HCT116 (cell line): ENCODE measurements around the gene GNG7. TPM values are rescaled to one million over a fixed set of nuclear protein-coding genes. Genes with fewer than 3 reads are reported as not detected.

Experiments used
- ATAC-seq: fragments of 200-7000 bp; cut with Tn5 transposase; 2 replicates; pipeline ENCODE4 v1.9.1; 2020; ENCODE audit warnings: mild to moderate bottlenecking, moderate library complexity
- BruUV-seq: library from RNA; stranded (reverse); fragments of 400-500 nt; replicated peaks from 2 replicates; lab custom pipeline; 2021; lab: Mats Ljungman, UMichigan
- CTCF ChIA-PET: fragments of 300-600 bp; sonication (Branson Sonifier 250); formaldehyde crosslinking; loops from one replicate; lab custom pipeline; 2021; ENCODE audit warnings: antibody characterized with exemption; lab: Charles Lee
- POLR2A ChIA-PET: fragments of 300-600, 350-600 bp; sonication (Branson Sonifier 250); formaldehyde crosslinking; loops from one replicate; lab custom pipeline; 2021; ENCODE audit warnings: antibody characterized with exemption; lab: Charles Lee
- RAD21 ChIA-PET, 2 experiments: fragments of 300-600 bp; sonication (Branson Sonifier 250); formaldehyde crosslinking; loops; one replicate each; lab custom pipeline; 2023; ENCODE audit warnings: low total read pairs in 2 of 2; ENCODE audit not compliant: uncharacterized antibody in 2 of 2, unreplicated experiment in 2 of 2, low non-redundant PET in 1 of 2; lab: Charles Lee
- DNase-seq: peaks from one replicate; pipeline ENCODE4 v3.0.0-alpha.2; 2010; ENCODE audit warnings: low read depth, low spot score
- H2AFZ ChIP-seq: fragments of 200-600 bp; shearing (Covaris generic), sonication (generic); 2 replicates; pipeline ENCODE4 v1.6.1; 2017; ENCODE audit warnings: low read depth, mixed run types, mixed read lengths, antibody characterized with exemption, low read length; ENCODE audit not compliant: poor library complexity, severe bottlenecking
- H3K27ac ChIP-seq: 2 replicates; pipeline ENCODE4 v1.5.1; 2012; ENCODE audit warnings: low read depth, low read length
- H3K27me3 ChIP-seq: fragments of 200-600 bp; sonication (generic); 2 replicates; pipeline ENCODE4 v1.6.1; 2016; ENCODE audit warnings: mixed run types, low read length, mixed read lengths; ENCODE audit not compliant: insufficient read depth
- H3K36me3 ChIP-seq, 2 experiments: fragments of 200-500 bp in 1 of 2; fragments of 200-600 bp in 1 of 2; sonication (Bioruptor generic) in 1 of 2; sonication (generic) in 1 of 2; 2 replicates each; pipeline versions ENCODE4 v1.5.1 to v1.6.1; 2014 to 2016; ENCODE audit warnings: low read length in 2 of 2, inconsistent platforms in 1 of 2, mixed read lengths in 1 of 2, mixed run types in 1 of 2; ENCODE audit not compliant: insufficient read depth in 2 of 2, control insufficient read depth in 1 of 2
- H3K4me1 ChIP-seq, 2 experiments: fragments of 200-600 bp in 1 of 2; sonication (generic) in 1 of 2; 2 replicates each; pipeline versions ENCODE4 v1.5.1 to v1.6.1; 2012 to 2017; ENCODE audit warnings: low read length in 2 of 2, inconsistent platforms in 1 of 2, mild to moderate bottlenecking in 1 of 2, mixed read lengths in 1 of 2, mixed run types in 1 of 2, moderate library complexity in 1 of 2; ENCODE audit not compliant: insufficient read depth in 2 of 2, control insufficient read depth in 1 of 2
- H3K4me2 ChIP-seq: fragments of 200-600 bp; sonication (generic); 2 replicates; pipeline ENCODE4 v1.6.1; 2017; ENCODE audit warnings: mixed run types, low read length, mixed read lengths
- H3K4me3 ChIP-seq, 2 experiments: fragments of 200-600 bp in 1 of 2; sonication (generic) in 1 of 2; replicated peaks in 1 of 2; 2 replicates each; pipeline ENCODE4 v1.5.1; 2011 to 2016; ENCODE audit warnings: low read length in 2 of 2, control low read depth in 1 of 2, low read depth in 1 of 2, mild to moderate bottlenecking in 1 of 2, mixed read lengths in 1 of 2, mixed run types in 1 of 2
- H3K79me2 ChIP-seq: fragments of 200-600 bp; sonication (generic); 2 replicates; pipeline ENCODE4 v1.6.1; 2017; ENCODE audit warnings: mild to moderate bottlenecking, mixed run types, low read length, moderate library complexity, mixed read lengths; ENCODE audit not compliant: insufficient read depth
- H3K9ac ChIP-seq: fragments of 200-600 bp; sonication (generic); 2 replicates; pipeline ENCODE4 v1.6.1; 2016; ENCODE audit warnings: low read length, mixed read lengths
- H3K9me2 ChIP-seq: fragments of 200-600 bp; sonication (generic), shearing (Covaris generic); 2 replicates; pipeline ENCODE4 v1.6.1; 2017; ENCODE audit warnings: mixed run types, mild to moderate bottlenecking, moderate library complexity; ENCODE audit not compliant: insufficient read depth
- H3K9me3 ChIP-seq, 2 experiments: fragments of 200-500 bp in 1 of 2; fragments of 200-600 bp in 1 of 2; sonication (Bioruptor generic) in 1 of 2; sonication (generic) in 1 of 2; 2 replicates each; pipeline ENCODE4 v1.6.1; 2014 to 2017; ENCODE audit warnings: low read length in 2 of 2, mixed read lengths in 2 of 2, inconsistent platforms in 1 of 2, low read depth in 1 of 2, mild to moderate bottlenecking in 1 of 2, mixed run types in 1 of 2, moderate library complexity in 1 of 2; ENCODE audit not compliant: control insufficient read depth in 1 of 2, insufficient read depth in 1 of 2
- H4K20me1 ChIP-seq: fragments of 200-600 bp; sonication (generic), shearing (Covaris generic); 2 replicates; pipeline ENCODE4 v1.6.1; 2017; ENCODE audit warnings: mixed run types, mild to moderate bottlenecking, moderate library complexity; ENCODE audit not compliant: insufficient read depth
- ATF3 ChIP-seq: IDR thresholded peaks from 2 replicates; pipeline ENCODE4 v1.6.1; 2012
- CBX3 ChIP-seq: IDR thresholded peaks from 2 replicates; pipeline ENCODE4 v1.6.1; 2012; ENCODE audit warnings: low read depth
- CEBPB ChIP-seq: IDR thresholded peaks from 2 replicates; pipeline ENCODE4 v1.6.1; 2012; ENCODE audit warnings: low read depth
- ELF1 ChIP-seq: IDR thresholded peaks from 2 replicates; pipeline ENCODE4 v1.6.1; 2012; ENCODE audit warnings: low read depth, borderline replicate concordance
- EZH2 ChIP-seq: fragments of 200-600 bp; sonication (generic); IDR thresholded peaks from 2 replicates; pipeline ENCODE4 v1.6.1; 2017; ENCODE audit warnings: antibody characterized with exemption, mixed run types
- EZH2phosphoT487 ChIP-seq: fragments of 200-600 bp; IDR thresholded peaks from 2 replicates; pipeline ENCODE4 v1.6.1; 2018; ENCODE audit warnings: antibody characterized with exemption, borderline replicate concordance
- FOSL1 ChIP-seq: IDR thresholded peaks from 2 replicates; pipeline ENCODE4 v1.6.1; 2012; ENCODE audit warnings: low read depth
- JUND ChIP-seq: IDR thresholded peaks from 2 replicates; pipeline ENCODE4 v1.6.1; 2012
- POLR2A ChIP-seq: IDR thresholded peaks from 2 replicates; pipeline ENCODE4 v1.7.0; 2011; ENCODE audit warnings: borderline replicate concordance; ENCODE audit not compliant: insufficient read depth, insufficient read length; ENCODE audit errors: extremely low read depth
- POLR2AphosphoS5 ChIP-seq: IDR thresholded peaks from 2 replicates; pipeline ENCODE4 v1.6.1; 2011; ENCODE audit warnings: mild to moderate bottlenecking, low read depth, low read length, moderate library complexity
- RAD21 ChIP-seq: IDR thresholded peaks from 2 replicates; pipeline ENCODE4 v1.6.1; 2012; ENCODE audit warnings: low read depth, mild to moderate bottlenecking
- SIN3A ChIP-seq: IDR thresholded peaks from 2 replicates; pipeline ENCODE4 v1.6.1; 2012; ENCODE audit warnings: low read depth
- SRF ChIP-seq: IDR thresholded peaks from 2 replicates; pipeline ENCODE4 v1.6.1; 2012; ENCODE audit warnings: low read depth
- TCF7L2 ChIP-seq: IDR thresholded peaks from 2 replicates; pipeline ENCODE4 v1.7.0; 2011; ENCODE audit warnings: borderline replicate concordance, inconsistent platforms; ENCODE audit not compliant: insufficient read depth, insufficient read length; ENCODE audit errors: extremely low read depth
- YY1 ChIP-seq: IDR thresholded peaks from 2 replicates; pipeline ENCODE4 v1.6.1; 2011; ENCODE audit warnings: low read length, low read depth, moderate library complexity, mild to moderate bottlenecking; ENCODE audit not compliant: insufficient replicate concordance; ENCODE audit errors: extremely low read depth
- ZBTB33 ChIP-seq: IDR thresholded peaks from 2 replicates; pipeline ENCODE4 v1.6.1; 2011; ENCODE audit warnings: mild to moderate bottlenecking, low read length, moderate library complexity; ENCODE audit not compliant: insufficient replicate concordance; ENCODE audit errors: extremely low read depth
- ZNF274 ChIP-seq: fragments of 200-500 bp; sonication (Bioruptor generic); IDR thresholded peaks from 2 replicates; pipeline ENCODE4 v1.6.1; 2014; ENCODE audit warnings: mild to moderate bottlenecking, low read depth, low read length, inconsistent platforms
- intact Hi-C: fragments of 100-400 bp; cut with micrococcal nuclease; formaldehyde crosslinking; loops from 2 replicates; pipeline ENCODE4 v1.10.0; 2022
- total RNA-seq: library from RNA; stranded (reverse); gene quantifications from one replicate; pipeline ENCODE4 v1.2.1, GENCODE V29; 2021; ENCODE audit not compliant: unreplicated experiment
- TF ChIP-seq, protein P1 (sequence below): IDR thresholded peaks from 2 replicates; pipeline ENCODE4 v1.6.1; 2012

Gene GNG7
- total RNA-seq, 1 experiment from 2014 or later = 11.3 TPM

GRCh38 chr19:2483084-2483483 lies 219.4 kb downstream of the GNG7 start (continued):
- no peak for TF ChIP-seq TCF7L2
- TF ChIP-seq SIN3A = no peak
- no peak for TF ChIP-seq FOSL1
- TF ChIP-seq ZBTB33 = no peak
- no peak for TF ChIP-seq JUND
- TF ChIP-seq CEBPB = no peak
- TF ChIP-seq, all 23 proteins: peak for 0

GRCh38 chr19:2482354-2483038 lies 220.0 kb downstream of the GNG7 start:
- intact Hi-C loops = no loop called here
- Histone ChIP-seq H3K4me3 (no peak overlapping the region), H4K20me1 (peaks cover 4% of the 10 kb centered on the region; the same call in 1 of the 2 replicates), H3K36me3 (peaks cover 2 to 12% of the 10 kb centered on the region in 2 experiments; a peak in 1 of 4 replicates), H3K9me3 (no peaks in the 10 kb centered on the region), H3K4me2 (no peak overlapping the region), H3K79me2 (peaks cover 9% of the 10 kb centered on the region), H3K9ac (no peak overlapping the region), H3K9me2 (no peaks in the 10 kb centered on the region), H3K4me1 (peaks cover 3 to 17% of the 10 kb centered on the region in 2 experiments; a peak in 3 of 4 replicates), H2AFZ (no peak overlapping the region), H3K27me3 (no peaks in the 10 kb centered on the region), H3K27ac (no peak overlapping the region)
- no peak for ATAC-seq
- no peak for DNase-seq
- ChIA-PET CTCF (no interaction called here), POLR2A (no interaction called here), RAD21 (no interaction called here)
- no peak for TF ChIP-seq ELF1
- no peak for TF ChIP-seq YY1
- no peak for TF ChIP-seq TCF7L2
- TF ChIP-seq EZH2phosphoT487 = no peak
- TF ChIP-seq, protein P1, sequence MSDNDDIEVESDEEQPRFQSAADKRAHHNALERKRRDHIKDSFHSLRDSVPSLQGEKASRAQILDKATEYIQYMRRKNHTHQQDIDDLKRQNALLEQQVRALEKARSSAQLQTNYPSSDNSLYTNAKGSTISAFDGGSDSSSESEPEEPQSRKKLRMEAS = no peak
- TF ChIP-seq ZNF274 = no peak
- no peak for TF ChIP-seq EZH2
- no peak for TF ChIP-seq SRF
- TF ChIP-seq CBX3 = no peak
- no peak for TF ChIP-seq ATF3
- no peak for TF ChIP-seq POLR2A
- TF ChIP-seq ZBTB33 = no peak
- no peak for TF ChIP-seq JUND
- no peak for TF ChIP-seq POLR2AphosphoS5
- no peak for TF ChIP-seq RAD21
- no TSS peak for BruUV-seq
